Loucy (cell line): ENCODE data around the gene MARK1.

ENCODE experiments used
- CTCF ChIP-seq: fragments of 200-600 bp; sonication (generic); conservative IDR thresholded peaks from 2 replicates; pipeline ENCODE4 v1.5.1; 2014; ENCODE audit warnings: mild to moderate bottlenecking, antibody characterized with exemption, low read length
- EZH2phosphoT487 ChIP-seq: fragments of 200-600 bp; IDR thresholded peaks from 2 replicates; pipeline ENCODE4 v1.6.1; 2018; ENCODE audit warnings: antibody characterized with exemption, mild to moderate bottlenecking, moderate library complexity, borderline replicate concordance

- TF ChIP-seq CTCF, result no peak
- TF ChIP-seq EZH2phosphoT487, result no peak
Measured at GRCh38 chr1:220682901-220683576, 155.1 kb downstream of the MARK1 start.
